Neural crest cell (in vitro differentiated cells): ENCODE measurements around the gene DNAJC2. TPM values are rescaled to one million over a fixed set of nuclear protein-coding genes. Genes with fewer than 3 reads are reported as not detected.

Source experiments
- DNase-seq: peaks from one replicate; pipeline ENCODE4 v3.0.0; 2021; ENCODE audit warnings: low read depth, mixed read lengths, low spot score
- H3K27ac Mint-ChIP-seq: one replicate; pipeline ENCODE4 v1.8.0; 2021; ENCODE audit warnings: mild to moderate bottlenecking, mixed read lengths; ENCODE audit not compliant: unreplicated experiment
- H3K27me3 Mint-ChIP-seq: 2 replicates; pipeline ENCODE4 v1.8.0; 2021; ENCODE audit warnings: low read depth, mild to moderate bottlenecking, mixed read lengths
- H3K36me3 Mint-ChIP-seq: 2 replicates; pipeline ENCODE4 v1.8.0; 2021; ENCODE audit warnings: low read depth, mild to moderate bottlenecking, mixed read lengths
- H3K4me1 Mint-ChIP-seq: 2 replicates; pipeline ENCODE4 v1.8.0; 2021; ENCODE audit warnings: mixed read lengths
- H3K4me3 Mint-ChIP-seq: one replicate; pipeline ENCODE4 v1.8.0; 2021; ENCODE audit warnings: mild to moderate bottlenecking, mixed read lengths
- H3K9me3 Mint-ChIP-seq: 2 replicates; pipeline ENCODE4 v1.8.0; 2021; ENCODE audit warnings: mixed read lengths
- total RNA-seq: library from RNA; stranded (reverse); gene quantifications from 2 replicates; pipeline ENCODE4 v1.2.1, GENCODE V29; 2021
- TF ChIP-seq, protein P1 (sequence below): fragments of 200-600 bp; sonication (generic); conservative IDR thresholded peaks from 2 replicates; pipeline ENCODE4 v1.5.0; 2021; ENCODE audit warnings: antibody characterized with exemption, mild to moderate bottlenecking

DNAJC2 gene
- total RNA-seq, 1 donor from 2014 or later: 28.9 TPM

DNA sequence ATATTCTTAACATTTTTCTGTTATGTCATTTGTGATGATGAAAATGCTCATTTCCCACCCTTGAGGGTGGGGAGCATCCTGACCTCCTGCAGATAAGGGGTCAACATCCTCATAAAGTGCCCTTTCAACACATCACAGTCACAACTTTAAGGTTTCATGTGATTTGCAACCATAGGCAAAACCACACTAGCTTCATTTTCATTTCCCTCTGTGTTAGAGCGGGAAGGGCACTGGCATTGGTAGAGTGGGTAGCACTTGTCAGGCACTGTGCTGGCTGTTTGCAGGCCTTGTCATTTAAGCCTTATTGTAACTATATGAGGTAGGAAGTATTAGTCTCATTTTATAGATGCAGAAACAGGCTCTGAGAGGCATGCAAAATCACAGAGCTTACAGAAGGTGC, 42.7 kb upstream of the DNAJC2 start:
- no peak overlapping the region for H3K4me3 Mint-ChIP-seq
- TF ChIP-seq, protein P1, sequence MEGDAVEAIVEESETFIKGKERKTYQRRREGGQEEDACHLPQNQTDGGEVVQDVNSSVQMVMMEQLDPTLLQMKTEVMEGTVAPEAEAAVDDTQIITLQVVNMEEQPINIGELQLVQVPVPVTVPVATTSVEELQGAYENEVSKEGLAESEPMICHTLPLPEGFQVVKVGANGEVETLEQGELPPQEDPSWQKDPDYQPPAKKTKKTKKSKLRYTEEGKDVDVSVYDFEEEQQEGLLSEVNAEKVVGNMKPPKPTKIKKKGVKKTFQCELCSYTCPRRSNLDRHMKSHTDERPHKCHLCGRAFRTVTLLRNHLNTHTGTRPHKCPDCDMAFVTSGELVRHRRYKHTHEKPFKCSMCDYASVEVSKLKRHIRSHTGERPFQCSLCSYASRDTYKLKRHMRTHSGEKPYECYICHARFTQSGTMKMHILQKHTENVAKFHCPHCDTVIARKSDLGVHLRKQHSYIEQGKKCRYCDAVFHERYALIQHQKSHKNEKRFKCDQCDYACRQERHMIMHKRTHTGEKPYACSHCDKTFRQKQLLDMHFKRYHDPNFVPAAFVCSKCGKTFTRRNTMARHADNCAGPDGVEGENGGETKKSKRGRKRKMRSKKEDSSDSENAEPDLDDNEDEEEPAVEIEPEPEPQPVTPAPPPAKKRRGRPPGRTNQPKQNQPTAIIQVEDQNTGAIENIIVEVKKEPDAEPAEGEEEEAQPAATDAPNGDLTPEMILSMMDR: no peak
- H3K27me3 Mint-ChIP-seq: peaks cover 16% of the 10 kb centered on the region
- no peak for DNase-seq
- no peaks in the 10 kb centered on the region for H3K36me3 Mint-ChIP-seq
- H3K9me3 Mint-ChIP-seq: no peaks in the 10 kb centered on the region
- H3K4me1 Mint-ChIP-seq: no peaks in the 10 kb centered on the region
- no peak overlapping the region for H3K27ac Mint-ChIP-seq

DNA sequence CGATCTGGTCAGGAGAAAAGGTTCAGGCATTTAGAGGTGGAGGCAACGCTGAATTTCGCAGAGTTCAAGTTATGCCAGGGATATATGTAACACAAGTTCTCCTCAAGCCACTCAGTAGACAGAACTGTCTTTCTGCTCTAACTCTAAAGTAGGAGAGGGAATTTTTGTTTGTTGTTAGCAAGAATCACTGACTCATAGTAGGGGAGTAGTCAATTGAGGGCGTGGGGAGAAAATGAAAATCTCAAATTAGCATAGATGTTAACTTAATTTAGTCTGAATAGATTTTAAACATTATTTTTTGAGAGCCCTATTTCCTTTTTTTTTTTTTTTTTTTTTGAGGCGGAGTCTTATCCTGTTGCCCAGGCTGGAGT, 37.5 kb upstream of the DNAJC2 start:
- TF ChIP-seq, protein P1: no peak
- Mint-ChIP-seq H3K4me1 (no peaks in the 10 kb centered on the region), H3K9me3 (no peaks in the 10 kb centered on the region), H3K4me3 (no peak overlapping the region), H3K36me3 (no peaks in the 10 kb centered on the region), H3K27me3 (peaks cover 21% of the 10 kb centered on the region), H3K27ac (no peak overlapping the region)
- DNase-seq: no peak

DNA sequence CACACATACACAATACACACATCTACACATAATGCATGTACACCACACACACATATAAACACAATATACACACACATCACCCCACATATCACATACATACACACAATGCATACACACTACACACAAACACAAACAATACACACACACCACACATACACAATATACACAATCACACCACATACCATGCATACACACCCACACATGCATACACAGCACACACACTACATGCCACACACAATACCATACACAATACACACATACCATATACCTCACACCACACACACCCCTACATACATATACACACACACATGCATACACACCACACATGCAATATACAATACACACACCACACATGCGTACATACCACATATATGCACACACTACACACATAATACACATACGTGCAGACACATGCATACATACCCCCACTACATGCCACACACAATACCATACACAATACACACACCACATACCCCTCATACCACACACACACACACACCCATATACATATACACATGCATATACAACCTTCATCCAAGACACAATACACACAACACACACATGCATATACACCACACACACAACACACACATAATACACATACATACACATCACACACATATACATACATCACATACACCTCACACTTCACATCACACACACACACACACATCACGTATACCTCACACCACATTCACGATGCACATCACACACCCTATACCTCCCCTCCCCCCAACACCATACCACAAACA, 36.9 kb upstream of the DNAJC2 start:
- no peaks in the 10 kb centered on the region for H3K36me3 Mint-ChIP-seq
- TF ChIP-seq, protein P1: no peak
- peaks cover 24% of the 10 kb centered on the region for H3K27me3 Mint-ChIP-seq
- no peak overlapping the region for H3K27ac Mint-ChIP-seq
- H3K4me3 Mint-ChIP-seq: no peak overlapping the region
- DNase-seq: no peak
- H3K4me1 Mint-ChIP-seq: no peaks in the 10 kb centered on the region
- no peaks in the 10 kb centered on the region for H3K9me3 Mint-ChIP-seq

DNA sequence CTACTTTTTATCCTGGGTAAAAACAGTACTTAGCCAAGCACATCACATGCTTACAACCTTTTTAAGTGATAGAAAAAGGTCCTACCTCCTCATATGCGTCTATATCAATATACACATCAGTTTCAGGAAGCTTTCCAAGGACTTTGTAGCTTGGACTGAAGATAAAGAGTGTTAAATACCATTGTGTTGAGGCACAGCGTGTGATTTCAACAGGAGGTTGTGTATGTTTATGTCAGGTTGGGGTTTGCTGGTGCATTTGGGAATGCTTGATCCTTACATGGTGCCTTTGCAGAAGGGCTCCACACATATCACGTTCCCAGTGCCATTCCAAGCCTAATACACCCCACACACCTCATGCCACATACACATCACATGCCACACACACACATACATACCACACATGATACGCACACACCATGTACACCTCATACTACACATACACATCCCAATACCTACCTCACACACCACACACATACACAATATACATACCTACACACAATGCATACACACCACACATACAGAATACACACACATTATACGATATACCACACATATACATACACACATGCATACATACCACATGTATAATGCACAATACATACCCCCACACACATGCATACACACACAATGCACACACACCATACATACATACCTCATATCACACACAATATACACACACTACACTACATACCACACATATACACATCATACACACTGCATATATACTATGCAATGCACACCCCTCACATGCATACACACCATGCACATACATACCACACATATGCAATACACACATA, 36.0 kb upstream of the DNAJC2 start:
- TF ChIP-seq, protein P1: no peak
- Mint-ChIP-seq H3K27me3 (peaks cover 24% of the 10 kb centered on the region), H3K36me3 (no peaks in the 10 kb centered on the region), H3K4me3 (no peak overlapping the region), H3K27ac (no peak overlapping the region), H3K4me1 (no peaks in the 10 kb centered on the region), H3K9me3 (no peaks in the 10 kb centered on the region)
- DNase-seq: no peak

DNA sequence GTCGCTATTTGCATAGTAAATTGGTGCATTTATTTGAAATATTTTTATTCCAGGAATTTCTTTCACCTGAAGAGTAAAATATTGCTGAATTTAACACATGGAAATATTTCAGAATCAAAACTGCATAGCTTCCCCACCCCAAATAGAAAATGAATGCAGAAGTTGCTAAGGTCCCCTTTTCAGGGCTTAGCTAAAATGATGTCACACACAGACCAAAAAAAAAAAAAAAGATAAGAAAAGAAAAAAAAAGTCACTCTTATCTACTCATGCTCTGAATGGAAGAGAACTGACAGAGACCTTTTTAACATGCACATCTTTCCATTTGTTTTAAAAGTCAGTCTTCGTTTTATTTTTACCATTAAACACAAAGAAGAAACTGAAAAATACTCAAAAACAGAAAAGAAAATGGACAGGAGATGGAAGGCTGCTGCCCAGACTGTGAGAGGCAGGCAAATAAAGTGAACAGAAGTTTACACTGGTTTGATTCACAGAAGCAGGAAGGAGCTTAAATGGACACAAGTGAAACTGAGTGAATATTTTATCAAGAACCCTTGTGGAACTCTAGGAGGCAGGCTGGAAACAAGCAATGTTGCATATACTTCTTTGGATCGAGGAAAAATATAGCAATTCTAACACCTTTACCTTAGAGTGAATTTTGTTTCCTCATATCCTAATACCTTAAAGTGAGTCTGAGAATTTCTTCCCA, 34.9 kb upstream of the DNAJC2 start:
- H3K36me3 Mint-ChIP-seq: no peaks in the 10 kb centered on the region
- H3K27ac Mint-ChIP-seq: no peak overlapping the region
- TF ChIP-seq, protein P1: no peak
- H3K4me1 Mint-ChIP-seq: no peaks in the 10 kb centered on the region
- H3K4me3 Mint-ChIP-seq: no peak overlapping the region
- H3K9me3 Mint-ChIP-seq: no peaks in the 10 kb centered on the region
- H3K27me3 Mint-ChIP-seq: peaks cover 24% of the 10 kb centered on the region
- DNase-seq: no peak
